Measurements from ENCODE around the gene VENTX. TPM values are rescaled to one million over a fixed set of nuclear protein-coding genes. Genes with fewer than 3 reads are reported as not detected.

Gene VENTX
- total RNA-seq, 4 donors from 2014 or later, result 0.21 to 1.3 (median 0.51) TPM; not detected in 1

- no peak overlapping the region for H3K4me3 ChIP-seq
- peaks cover 0 to 7% of the 10 kb centered on the region in 2 donors for H3K4me1 ChIP-seq
- TF ChIP-seq, protein P1, sequence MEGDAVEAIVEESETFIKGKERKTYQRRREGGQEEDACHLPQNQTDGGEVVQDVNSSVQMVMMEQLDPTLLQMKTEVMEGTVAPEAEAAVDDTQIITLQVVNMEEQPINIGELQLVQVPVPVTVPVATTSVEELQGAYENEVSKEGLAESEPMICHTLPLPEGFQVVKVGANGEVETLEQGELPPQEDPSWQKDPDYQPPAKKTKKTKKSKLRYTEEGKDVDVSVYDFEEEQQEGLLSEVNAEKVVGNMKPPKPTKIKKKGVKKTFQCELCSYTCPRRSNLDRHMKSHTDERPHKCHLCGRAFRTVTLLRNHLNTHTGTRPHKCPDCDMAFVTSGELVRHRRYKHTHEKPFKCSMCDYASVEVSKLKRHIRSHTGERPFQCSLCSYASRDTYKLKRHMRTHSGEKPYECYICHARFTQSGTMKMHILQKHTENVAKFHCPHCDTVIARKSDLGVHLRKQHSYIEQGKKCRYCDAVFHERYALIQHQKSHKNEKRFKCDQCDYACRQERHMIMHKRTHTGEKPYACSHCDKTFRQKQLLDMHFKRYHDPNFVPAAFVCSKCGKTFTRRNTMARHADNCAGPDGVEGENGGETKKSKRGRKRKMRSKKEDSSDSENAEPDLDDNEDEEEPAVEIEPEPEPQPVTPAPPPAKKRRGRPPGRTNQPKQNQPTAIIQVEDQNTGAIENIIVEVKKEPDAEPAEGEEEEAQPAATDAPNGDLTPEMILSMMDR (IDR thresholded peaks at IDR 0.05), result no peak
- no peak for TF ChIP-seq POLR2A (IDR thresholded peaks at IDR 0.05)
- H3K9me3 ChIP-seq, result no peaks in the 10 kb centered on the region
- intact Hi-C loops (cut with DNase I; ENCODE audit: low total_unique reads), result no loop called here
- H3K27me3 ChIP-seq, result no peaks in the 10 kb centered on the region
- no peak for DNase-seq
- no peak overlapping the region for H3K27ac ChIP-seq
- H3K36me3 ChIP-seq, result no peaks in the 10 kb centered on the region
These were observed 36.0 kb downstream of the VENTX start for GRCh38 chr10:133273534-133274143.

DNA sequence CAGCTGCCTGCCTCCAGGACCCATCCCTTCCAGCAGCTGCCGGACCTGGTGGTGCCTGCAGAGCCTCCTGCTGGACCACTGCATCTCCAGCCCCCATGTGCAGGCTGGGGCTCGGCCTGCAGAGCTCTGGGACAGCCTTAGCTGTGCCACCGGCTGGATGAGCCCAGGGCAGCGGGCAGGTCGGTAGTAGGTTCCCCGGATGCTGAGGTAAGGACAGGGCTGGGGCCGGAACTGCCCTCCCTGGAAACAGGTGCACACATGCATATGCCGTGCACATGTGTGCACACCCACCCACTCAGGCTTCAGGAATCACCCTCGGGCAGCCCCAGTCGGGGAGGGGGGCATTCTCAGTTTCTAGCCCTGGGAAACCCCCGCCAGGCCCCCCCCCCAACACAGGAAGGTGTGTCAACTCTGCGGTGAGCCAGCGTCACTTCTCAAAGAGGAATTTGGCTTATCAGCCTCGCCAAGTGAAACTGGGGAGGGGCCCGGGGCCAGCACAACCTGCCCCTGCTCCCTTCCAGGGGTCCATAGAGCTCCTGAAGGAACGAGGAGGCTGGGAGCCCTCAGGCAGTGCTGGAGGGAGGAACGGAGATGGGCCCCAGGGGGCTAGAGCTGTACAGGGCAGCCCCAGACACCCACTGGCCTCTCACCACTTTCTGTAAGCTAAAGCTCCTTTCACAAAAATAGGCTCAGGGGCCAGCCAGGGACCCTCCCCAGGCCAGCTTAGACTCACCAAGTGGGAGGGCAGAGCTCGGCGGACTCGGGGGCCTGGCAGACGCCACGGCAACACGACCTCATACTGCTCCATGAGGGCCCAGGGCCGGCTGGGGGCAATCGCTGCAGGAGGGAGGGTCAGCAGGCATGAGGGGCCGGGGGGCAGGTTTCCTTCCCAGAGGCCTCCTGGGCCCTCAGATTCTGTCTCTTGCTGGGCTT lies 37.4 kb downstream of the VENTX start:
- peaks cover 0 to 7% of the 10 kb centered on the region in 2 donors for H3K4me1 ChIP-seq
- no peak for DNase-seq
- H3K27ac ChIP-seq, result no peak overlapping the region
- no peaks in the 10 kb centered on the region for H3K9me3 ChIP-seq
- no peak overlapping the region for H3K4me3 ChIP-seq
- TF ChIP-seq, protein P1 (IDR thresholded peaks at IDR 0.05), result no peak
- no peak for TF ChIP-seq POLR2A (IDR thresholded peaks at IDR 0.05)
- H3K36me3 ChIP-seq, result no peaks in the 10 kb centered on the region
- no peaks in the 10 kb centered on the region for H3K27me3 ChIP-seq
- intact Hi-C loops (cut with DNase I; ENCODE audit: low total_unique reads), result no loop called here

GRCh38 chr10:133275684-133276092 lies 38.0 kb downstream of the VENTX start:
- H3K9me3 ChIP-seq, result no peaks in the 10 kb centered on the region
- peaks cover 0 to 7% of the 10 kb centered on the region in 2 donors for H3K4me1 ChIP-seq
- no peak overlapping the region for H3K27ac ChIP-seq
- no peaks in the 10 kb centered on the region for H3K36me3 ChIP-seq
- no peak overlapping the region for H3K4me3 ChIP-seq
- no peaks in the 10 kb centered on the region for H3K27me3 ChIP-seq
- no peak for TF ChIP-seq POLR2A (IDR thresholded peaks at IDR 0.05)
- TF ChIP-seq, protein P1 (IDR thresholded peaks at IDR 0.05), result no peak
- intact Hi-C loops (cut with DNase I; ENCODE audit: low total_unique reads), result no loop called here
- DNase-seq, result no peak

- Histone ChIP-seq H3K9me3 (no peaks in the 10 kb centered on the region), H3K4me3 (no peak overlapping the region), H3K27me3 (no peaks in the 10 kb centered on the region), H3K36me3 (no peaks in the 10 kb centered on the region), H3K4me1 (peaks cover 0 to 7% of the 10 kb centered on the region in 2 donors), H3K27ac (no peak overlapping the region)
- intact Hi-C loops (cut with DNase I; ENCODE audit: low total_unique reads), result no loop called here
- no peak for DNase-seq
- no peak for TF ChIP-seq POLR2A (IDR thresholded peaks at IDR 0.05)
- TF ChIP-seq, protein P1 (IDR thresholded peaks at IDR 0.05), result no peak
These were observed 38.4 kb downstream of the VENTX start for GRCh38 chr10:133276100-133276434.
